ENCODE results near the gene ABHD3. TPM values are rescaled to one million over a fixed set of nuclear protein-coding genes. Genes with fewer than 3 reads are reported as not detected.

ABHD3 gene
- polyA plus RNA-seq, 1 donor (not counting 4 experiments of a cell fraction or from before 2014, with no cell fraction given): 31.6 TPM

- Histone ChIP-seq H4K20me1 (ENCODE audit: control insufficient read depth, extremely low read depth, insufficient read depth, low read length) (no peaks in the 10 kb centered on the region), H3K4me2 (ENCODE audit: control insufficient read depth, extremely low read depth, insufficient read depth, low read depth, low read length) (no peak overlapping the region), H3K4me3 (ENCODE audit: control insufficient read depth in 2 of 3, extremely low read depth in 1 of 3, insufficient read depth in 2 of 3, low read depth in 1 of 3, low read length in 3 of 3) (no peak overlapping the region), H3K9me3 (ENCODE audit: control insufficient read depth, low read depth, low read length) (no peaks in the 10 kb centered on the region), H3K27ac (ENCODE audit: control insufficient read depth, insufficient read depth, low read length) (no peak overlapping the region), H3K27me3 (ENCODE audit: control insufficient read depth, extremely low read depth, insufficient read depth, low read length) (no peaks in the 10 kb centered on the region), H3K9ac (ENCODE audit: control insufficient read depth, extremely low read depth, insufficient read depth, low read length) (no peak overlapping the region), H3K36me3 (ENCODE audit: control insufficient read depth in 2 of 2, extremely low read depth in 1 of 2, insufficient read depth in 2 of 2, low read length in 2 of 2) (peaks cover 0 to 9% of the 10 kb centered on the region in 2 experiments), H3K4me1 (ENCODE audit: control insufficient read depth, extremely low read depth, insufficient read depth, low read length) (no peaks in the 10 kb centered on the region), H3K79me2 (ENCODE audit: control insufficient read depth, insufficient read depth, low read length) (no peaks in the 10 kb centered on the region), H3K9me1 (ENCODE audit: control insufficient read depth, extremely low read depth, insufficient read depth, low read length) (no peaks in the 10 kb centered on the region), H2AFZ (ENCODE audit: control insufficient read depth, low read length) (no peak overlapping the region)
- DNase-seq (ENCODE audit: low read depth, low spot score) (no peak), FAIRE-seq (no peak)
- TF ChIP-seq EZH2 (IDR thresholded peaks at IDR 0.05; ENCODE audit: low read length): no peak
- no peak for TF ChIP-seq CTCF (optimal IDR thresholded peaks at IDR 0.05 in 1 of 3, IDR thresholded peaks at IDR 0.05 in 1 of 3, conservative IDR thresholded peaks at IDR 0.05 in 1 of 3; ENCODE audit: extremely low read depth in 1 of 3, insufficient read depth in 2 of 3, low read length in 3 of 3)
- dilution Hi-C loops (cut with MboI; ENCODE audit: extremely low pct_ligation_motif_present, low sequenced_read_pairs): no loop called here
Measured at GRCh38 chr18:21684731-21685130, 19.8 kb downstream of the ABHD3 start.

- no peak overlapping the region for H2AFZ ChIP-seq (ENCODE audit: control insufficient read depth, low read length)
- no peaks in the 10 kb centered on the region for H3K27me3 ChIP-seq (ENCODE audit: control insufficient read depth, extremely low read depth, insufficient read depth, low read length)
- FAIRE-seq (no peak), DNase-seq (ENCODE audit: low read depth, low spot score) (no peak)
- H3K4me3 ChIP-seq (ENCODE audit: control insufficient read depth in 2 of 3, extremely low read depth in 1 of 3, insufficient read depth in 2 of 3, low read depth in 1 of 3, low read length in 3 of 3): no peak overlapping the region
- no peak overlapping the region for H3K27ac ChIP-seq (ENCODE audit: control insufficient read depth, insufficient read depth, low read length)
- peaks cover 0 to 8% of the 10 kb centered on the region in 2 experiments for H3K36me3 ChIP-seq (ENCODE audit: control insufficient read depth in 2 of 2, extremely low read depth in 1 of 2, insufficient read depth in 2 of 2, low read length in 2 of 2)
- no peaks in the 10 kb centered on the region for H3K79me2 ChIP-seq (ENCODE audit: control insufficient read depth, insufficient read depth, low read length)
- H3K9me3 ChIP-seq (ENCODE audit: control insufficient read depth, low read depth, low read length): no peaks in the 10 kb centered on the region
- TF ChIP-seq EZH2 (IDR thresholded peaks at IDR 0.05; ENCODE audit: low read length) (no peak), CTCF (optimal IDR thresholded peaks at IDR 0.05 in 1 of 3, IDR thresholded peaks at IDR 0.05 in 1 of 3, conservative IDR thresholded peaks at IDR 0.05 in 1 of 3; ENCODE audit: extremely low read depth in 1 of 3, insufficient read depth in 2 of 3, low read length in 3 of 3) (no peak)
- H3K4me2 ChIP-seq (ENCODE audit: control insufficient read depth, extremely low read depth, insufficient read depth, low read depth, low read length): peak overlapping the region; percentile 40
- dilution Hi-C loops (cut with MboI; ENCODE audit: extremely low pct_ligation_motif_present, low sequenced_read_pairs): no loop called here
- no peaks in the 10 kb centered on the region for H3K9me1 ChIP-seq (ENCODE audit: control insufficient read depth, extremely low read depth, insufficient read depth, low read length)
- no peaks in the 10 kb centered on the region for H3K4me1 ChIP-seq (ENCODE audit: control insufficient read depth, extremely low read depth, insufficient read depth, low read length)
- no peaks in the 10 kb centered on the region for H4K20me1 ChIP-seq (ENCODE audit: control insufficient read depth, extremely low read depth, insufficient read depth, low read length)
- no peak overlapping the region for H3K9ac ChIP-seq (ENCODE audit: control insufficient read depth, extremely low read depth, insufficient read depth, low read length)
Measured at GRCh38 chr18:21682371-21683051, 22.1 kb downstream of the ABHD3 start.
